ENCODE results near the gene SPHK1.
"Not testable (repeated sequence)": the region's sequence is repeated elsewhere in the genome, so short reads cannot be mapped to it uniquely, and the experiment has no call there.

SPHK1 gene

GRCh38 chr17:76384222-76384986 is at the start of gene SPHK1:
Gene SPHK1 (plus strand): TSS chr17:76384609. CDS start chr17:76385645, 1,036 bp downstream.
- DNase-seq (ENCODE audit: low read depth in 2 of 2), result peak; percentile 61 to 68

- DNase-seq (ENCODE audit: low read depth in 2 of 2), result no peak
Observed at GRCh38 chr17:76335716-76336381, 48.6 kb upstream of the SPHK1 start.

- DNase-seq (ENCODE audit: low read depth in 2 of 2), result no peak
Observed at GRCh38 chr17:76336756-76337412, 47.5 kb upstream of the SPHK1 start.

- DNase-seq (ENCODE audit: low read depth in 2 of 2), result peak; percentile 13
Observed at GRCh38 chr17:76337413-76337777, 47.0 kb upstream of the SPHK1 start.

GRCh38 chr17:76341301-76341700 is 43.1 kb upstream of the SPHK1 start:
- DNase-seq (ENCODE audit: low read depth in 2 of 2), result no peak

- DNase-seq (ENCODE audit: low read depth in 2 of 2), result no peak
Observed at GRCh38 chr17:76343106-76343505, 41.3 kb upstream of the SPHK1 start.

- no peak for DNase-seq (ENCODE audit: low read depth in 2 of 2)
Observed at GRCh38 chr17:76345377-76345974, 38.9 kb upstream of the SPHK1 start.

GRCh38 chr17:76346936-76347335 is 37.5 kb upstream of the SPHK1 start:
- DNase-seq (ENCODE audit: low read depth in 2 of 2), result not testable (repeated sequence)

- no peak for DNase-seq (ENCODE audit: low read depth in 2 of 2)
Observed at GRCh38 chr17:76350463-76350862, 33.9 kb upstream of the SPHK1 start.

- no peak for DNase-seq (ENCODE audit: low read depth in 2 of 2)
Observed at GRCh38 chr17:76351526-76352071, 32.8 kb upstream of the SPHK1 start.

- no peak for DNase-seq (ENCODE audit: low read depth in 2 of 2)
Observed at GRCh38 chr17:76353004-76353598, 31.3 kb upstream of the SPHK1 start.

- peak; percentile 76 to 77 for DNase-seq (ENCODE audit: low read depth in 2 of 2)
Observed at GRCh38 chr17:76353599-76354316, 30.7 kb upstream of the SPHK1 start, which contains the start of gene PRPSAP1. Gene PRPSAP1 (minus strand): TSS chr17:76353916. CDS start chr17:76353703, 213 bp downstream.

GRCh38 chr17:76354317-76354729 is 30.1 kb upstream of the SPHK1 start:
- DNase-seq (ENCODE audit: low read depth in 2 of 2), result no peak

GRCh38 chr17:76354747-76355310 is 29.6 kb upstream of the SPHK1 start:
- no peak for DNase-seq (ENCODE audit: low read depth in 2 of 2)

GRCh38 chr17:76356803-76357456 is 27.5 kb upstream of the SPHK1 start:
- DNase-seq (ENCODE audit: low read depth in 2 of 2), result no peak

GRCh38 chr17:76357597-76358158 is 26.7 kb upstream of the SPHK1 start:
- DNase-seq (ENCODE audit: low read depth in 2 of 2), result no peak

GRCh38 chr17:76359375-76359774 is 25.0 kb upstream of the SPHK1 start:
- no peak for DNase-seq (ENCODE audit: low read depth in 2 of 2)

- not testable (repeated sequence) for DNase-seq (ENCODE audit: low read depth in 2 of 2)
Observed at GRCh38 chr17:76359776-76360175, 24.6 kb upstream of the SPHK1 start.

- DNase-seq (ENCODE audit: low read depth in 2 of 2), result no peak
Observed at GRCh38 chr17:76360461-76360860, 23.9 kb upstream of the SPHK1 start.

All from fibroblast of skin of left quadriceps (primary cell).